Testis (tissue), 2 donors: Measurements from ENCODE around the gene BCAS3.
A peak's percentile ranks its signal among the peaks of the same experiment; 100 is the strongest.

Experiments used
- CTCF ChIP-seq, 3 experiments: fragments of 450-650 bp in 2 of 3; fragments of 200-600 bp in 1 of 3; sonication (generic) in 1 of 3; IDR thresholded peaks; one replicate each; pipeline ENCODE4 v1.5.1; 2016 to 2019; ENCODE audit warnings: antibody characterized with exemption in 3 of 3, mild to moderate bottlenecking in 2 of 3, moderate library complexity in 1 of 3
- POLR2A ChIP-seq: fragments of 450-650 bp; IDR thresholded peaks from one replicate; pipeline ENCODE4 v1.6.1; 2017; ENCODE audit warnings: antibody characterized with exemption, mild to moderate bottlenecking, moderate library complexity

GRCh38 chr17:61416540-61417363, 739.1 kb downstream of the BCAS3 start:
- TF ChIP-seq CTCF (IDR thresholded peaks at IDR 0.05) = peak in 2 of 3 experiments; percentile 87 to 93
- TF ChIP-seq POLR2A = no peak
